Natural killer cell (primary cell): Measurements from ENCODE around the gene BCLAF1. TPM values are rescaled to one million over a fixed set of nuclear protein-coding genes. Genes with fewer than 3 reads are reported as not detected.

Experiments used
- ATAC-seq, 3 donors: fragments of 150-1000 bp in 2 of 3; fragments of 200-7000 bp in 1 of 3; cut with Tn5 transposase; 1 replicate in 1 of 3; 2 replicates in 2 of 3; pipeline ENCODE4 v1.10.0; 2021; ENCODE audit warnings: mild to moderate bottlenecking in 2 of 3, moderate library complexity in 2 of 3
- DNase-seq, 2 donors: peaks; one replicate each; pipeline versions ENCODE4 v3.0.0 to v3.0.0-alpha.2; 2013 to 2021; ENCODE audit warnings: mixed read lengths in 1 of 2
- H3K27ac ChIP-seq: one replicate; pipeline ENCODE4 v1.5.1; 2013; ENCODE audit warnings: mild to moderate bottlenecking, low read length
- H3K27me3 ChIP-seq: one replicate; pipeline ENCODE4 v1.6.1; 2013; ENCODE audit warnings: low read length; ENCODE audit not compliant: control insufficient read depth, insufficient read depth
- H3K36me3 ChIP-seq: one replicate; pipeline ENCODE4 v1.6.1; 2013; ENCODE audit warnings: low read length; ENCODE audit not compliant: control insufficient read depth, insufficient read depth
- H3K4me1 ChIP-seq: one replicate; pipeline ENCODE4 v1.6.1; 2013; ENCODE audit warnings: low read length; ENCODE audit not compliant: control insufficient read depth, insufficient read depth
- H3K4me3 ChIP-seq: one replicate; pipeline ENCODE4 v1.5.1; 2013; ENCODE audit warnings: low read length
- H3K9me3 ChIP-seq: one replicate; pipeline ENCODE4 v1.6.1; 2013; ENCODE audit warnings: low read length; ENCODE audit not compliant: control insufficient read depth, insufficient read depth
- H3K27ac Mint-ChIP-seq, 2 donors: one replicate each; pipeline ENCODE4 v1.8.0; 2022; ENCODE audit warnings: mild to moderate bottlenecking in 2 of 2, mixed read lengths in 2 of 2, moderate library complexity in 1 of 2
- H3K27me3 Mint-ChIP-seq, 2 donors: one replicate each; pipeline ENCODE4 v1.8.0; 2022; ENCODE audit warnings: low read depth in 2 of 2, mixed read lengths in 2 of 2
- H3K36me3 Mint-ChIP-seq: one replicate; pipeline ENCODE4 v1.8.0; 2022; ENCODE audit warnings: mixed read lengths
- H3K4me1 Mint-ChIP-seq, 2 donors: one replicate each; pipeline ENCODE4 v1.8.0; 2022; ENCODE audit warnings: mixed read lengths in 2 of 2
- H3K4me3 Mint-ChIP-seq: one replicate; pipeline ENCODE4 v1.8.0; 2022; ENCODE audit warnings: mild to moderate bottlenecking, moderate library complexity, mixed read lengths
- H3K9me3 Mint-ChIP-seq, 2 donors: one replicate each; pipeline ENCODE4 v1.8.0; 2022; ENCODE audit warnings: mixed read lengths in 2 of 2
- WGBS: methylation state at CpG from one replicate; pipeline ENCODE4 v1.1.7; 2013; ENCODE audit warnings: missing lambda C conversion rate; ENCODE audit not compliant: insufficient coverage; 5-methylcytosine and 5-hydroxymethylcytosine counted together
- intact Hi-C: fragments of 100-400 bp; cut with micrococcal nuclease; formaldehyde crosslinking; loops from one replicate; pipeline ENCODE4 v1.14.2; 2022
- total RNA-seq, 4 donors: library from RNA; stranded (reverse); fragments of 120-200 nt in 1 of 4; gene quantifications; one replicate each; pipeline versions ENCODE4 v1.2.3 to v1.2.4, GENCODE V29; 2013 to 2022
- TF ChIP-seq, protein P1 (sequence below): fragments of 200-600 bp; IDR thresholded peaks from one replicate; pipeline ENCODE4 v1.8.0; 2022; ENCODE audit warnings: antibody characterized with exemption

BCLAF1 gene
- total RNA-seq, 3 donors from 2014 or later (not counting 1 experiment from before 2014, with no cell fraction given): 391 to 582 (median 465) TPM

DNA sequence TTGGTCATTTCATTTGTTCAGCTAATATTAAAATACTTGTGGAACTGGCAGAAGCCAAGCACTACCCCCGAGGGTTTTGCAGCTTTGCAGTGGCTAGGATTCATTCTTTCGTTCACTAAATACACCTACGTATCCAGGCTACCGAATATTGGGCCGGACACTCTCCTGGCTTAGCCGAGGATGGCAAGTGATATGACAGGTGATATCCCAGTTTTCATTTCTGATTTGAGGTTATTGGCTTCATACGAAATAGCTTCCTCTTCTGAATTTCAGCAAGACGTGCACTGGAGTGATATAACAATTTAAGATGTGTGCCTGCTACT is 39.0 kb downstream of the BCLAF1 start:
- peaks cover 24 to 32% of the 10 kb centered on the region in 2 donors for H3K4me1 Mint-ChIP-seq
- no peaks in the 10 kb centered on the region for H3K9me3 Mint-ChIP-seq
- intact Hi-C loops: loop anchor here (1.0 kb wide), 2 partner anchors 40 to 67 kb away; no protein-coding TSS in a partner anchor
- no peak for DNase-seq
- H3K4me3 ChIP-seq: peak overlapping the region; percentile 71
- H3K4me1 ChIP-seq: peaks cover 15% of the 10 kb centered on the region
- no peaks in the 10 kb centered on the region for H3K27me3 ChIP-seq
- TF ChIP-seq, protein P1, sequence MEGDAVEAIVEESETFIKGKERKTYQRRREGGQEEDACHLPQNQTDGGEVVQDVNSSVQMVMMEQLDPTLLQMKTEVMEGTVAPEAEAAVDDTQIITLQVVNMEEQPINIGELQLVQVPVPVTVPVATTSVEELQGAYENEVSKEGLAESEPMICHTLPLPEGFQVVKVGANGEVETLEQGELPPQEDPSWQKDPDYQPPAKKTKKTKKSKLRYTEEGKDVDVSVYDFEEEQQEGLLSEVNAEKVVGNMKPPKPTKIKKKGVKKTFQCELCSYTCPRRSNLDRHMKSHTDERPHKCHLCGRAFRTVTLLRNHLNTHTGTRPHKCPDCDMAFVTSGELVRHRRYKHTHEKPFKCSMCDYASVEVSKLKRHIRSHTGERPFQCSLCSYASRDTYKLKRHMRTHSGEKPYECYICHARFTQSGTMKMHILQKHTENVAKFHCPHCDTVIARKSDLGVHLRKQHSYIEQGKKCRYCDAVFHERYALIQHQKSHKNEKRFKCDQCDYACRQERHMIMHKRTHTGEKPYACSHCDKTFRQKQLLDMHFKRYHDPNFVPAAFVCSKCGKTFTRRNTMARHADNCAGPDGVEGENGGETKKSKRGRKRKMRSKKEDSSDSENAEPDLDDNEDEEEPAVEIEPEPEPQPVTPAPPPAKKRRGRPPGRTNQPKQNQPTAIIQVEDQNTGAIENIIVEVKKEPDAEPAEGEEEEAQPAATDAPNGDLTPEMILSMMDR: no peak
- H3K4me3 Mint-ChIP-seq: peak overlapping the region; percentile 98
- peak in 1 of 3 donors; percentile 3 for ATAC-seq
- 0% methylated on average over 6 of the region's 8 CpGs for whole genome bisulfite sequencing
- no peaks in the 10 kb centered on the region for H3K36me3 Mint-ChIP-seq
- H3K27ac Mint-ChIP-seq: peak overlapping the region; percentile 80 to 91
- no peaks in the 10 kb centered on the region for H3K27me3 Mint-ChIP-seq
- H3K36me3 ChIP-seq: peaks cover 5% of the 10 kb centered on the region
- H3K9me3 ChIP-seq: no peaks in the 10 kb centered on the region
- H3K27ac ChIP-seq: no peak overlapping the region

DNA sequence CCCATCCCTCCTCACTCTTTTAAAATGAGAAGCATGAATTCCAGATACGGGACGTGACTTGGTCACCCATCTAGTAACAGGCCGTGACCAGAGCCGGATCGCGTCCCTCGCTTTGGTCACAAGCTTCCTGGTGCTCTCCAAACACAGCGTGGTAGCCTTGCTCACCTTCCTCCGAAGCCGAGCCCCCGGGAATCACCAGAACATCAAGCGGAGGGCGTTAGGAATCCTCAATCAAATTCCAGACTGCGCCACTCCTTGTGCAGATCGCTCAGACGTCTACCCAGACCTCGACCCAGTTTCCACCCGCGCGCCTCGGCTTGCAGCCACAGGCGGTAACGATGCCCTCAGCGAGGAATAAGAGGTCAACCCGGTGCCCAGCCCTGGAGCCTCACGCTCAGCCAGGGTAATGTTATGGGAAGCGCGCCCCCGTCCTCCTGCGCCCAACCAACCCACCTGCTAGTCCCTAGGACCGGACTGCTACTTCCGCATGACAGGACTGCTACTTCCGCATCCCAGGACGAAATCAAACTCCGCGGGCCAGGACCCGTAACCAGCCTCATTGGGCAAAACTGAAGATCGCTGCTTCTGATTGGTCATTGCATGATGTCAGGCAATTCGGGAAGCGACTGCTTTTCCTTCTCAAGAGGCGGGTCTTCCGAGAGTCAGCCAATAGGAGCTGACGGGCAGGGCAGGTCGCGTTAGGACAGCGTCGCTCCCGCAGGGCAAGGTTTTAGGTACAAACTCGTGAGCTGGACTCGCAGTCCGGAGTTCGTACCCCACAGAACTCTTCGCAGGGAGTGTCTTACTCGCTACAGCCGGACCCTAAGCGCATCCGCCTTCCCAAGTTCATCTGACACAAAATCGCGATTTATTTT is 39.6 kb downstream of the BCLAF1 start, which contains the start of gene MTFR2:
TSS of gene MTFR2 (minus strand) at position 501 of the 875 bp plus-strand sequence. CDS start 1,212 bp downstream, outside the sequence.
- TF ChIP-seq, protein P1: no peak
- Histone ChIP-seq H3K36me3 (peaks cover 4% of the 10 kb centered on the region), H3K9me3 (no peaks in the 10 kb centered on the region), H3K4me1 (peaks cover 15% of the 10 kb centered on the region), H3K4me3 (peak within 1 kb of the TSS; percentile 71), H3K27me3 (no peaks in the 10 kb centered on the region), H3K27ac (no peak within 1 kb of the TSS)
- Mint-ChIP-seq H3K4me3 (peak within 1 kb of the TSS; percentile 98), H3K4me1 (peaks cover 24 to 32% of the 10 kb centered on the region in 2 donors), H3K9me3 (no peaks in the 10 kb centered on the region), H3K27ac (peak within 1 kb of the TSS; percentile 80 to 91), H3K36me3 (no peaks in the 10 kb centered on the region), H3K27me3 (no peaks in the 10 kb centered on the region)
- DNase-seq (peak; percentile 91 to 98), ATAC-seq (peak; percentile 92 to 97 (median 97))
- intact Hi-C loops: loop anchor here (1.0 kb wide), 2 partner anchors 40 to 67 kb away; no protein-coding TSS in a partner anchor
- WGBS: under 1% methylated on average over 59 of the region's 59 CpGs

DNA sequence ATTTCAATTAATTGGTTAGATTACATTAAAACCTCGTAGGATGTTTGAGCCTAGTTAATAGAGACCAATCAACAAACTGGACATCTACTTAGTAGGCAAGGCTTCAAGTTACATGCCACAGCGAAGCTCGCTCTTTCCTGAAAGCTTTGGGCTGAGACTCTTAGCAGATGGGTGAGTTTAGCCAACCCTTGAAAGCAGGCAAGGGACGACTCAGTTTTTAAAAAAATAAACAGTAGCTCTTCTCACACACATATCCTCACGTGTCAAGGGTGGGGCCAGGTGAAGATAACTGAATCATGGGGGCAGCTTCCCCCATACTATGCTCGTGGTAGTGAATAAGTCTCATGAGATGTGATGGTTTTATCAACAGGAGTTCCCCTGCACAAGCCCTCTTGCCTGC is 40.3 kb downstream of the BCLAF1 start:
- Mint-ChIP-seq H3K9me3 (no peaks in the 10 kb centered on the region), H3K4me1 (peaks cover 24 to 32% of the 10 kb centered on the region in 2 donors), H3K4me3 (peak overlapping the region; percentile 98), H3K36me3 (no peaks in the 10 kb centered on the region), H3K27ac (peak overlapping the region; percentile 80 to 91), H3K27me3 (no peaks in the 10 kb centered on the region)
- Histone ChIP-seq H3K36me3 (peaks cover 3% of the 10 kb centered on the region), H3K27ac (no peak overlapping the region), H3K4me3 (peak overlapping the region; percentile 71), H3K27me3 (no peaks in the 10 kb centered on the region), H3K9me3 (no peaks in the 10 kb centered on the region), H3K4me1 (peaks cover 15% of the 10 kb centered on the region)
- intact Hi-C loops: no loop called here
- DNase-seq (no peak), ATAC-seq (no peak)
- TF ChIP-seq, protein P1: no peak
- 52% methylated on average over 4 of the region's 6 CpGs for WGBS
